AG09309 (cell line): ENCODE results near the gene SYNGR1.
"Not testable (repeated sequence)": the region's sequence is repeated elsewhere in the genome, so short reads cannot be mapped to it uniquely, and the experiment has no call there.

Source experiments
- DNase-seq: peaks from one replicate; pipeline ENCODE4 v3.0.0-alpha.2; 2010; ENCODE audit warnings: low read depth
- H3K4me3 ChIP-seq: 2 replicates; pipeline ENCODE4 v1.5.1; 2011; ENCODE audit warnings: mild to moderate bottlenecking, low read depth, low read length, moderate library complexity; ENCODE audit not compliant: control insufficient read depth
- TF ChIP-seq, protein P1 (sequence below): IDR thresholded peaks from 2 replicates; pipeline ENCODE4 v1.5.1; 2011; ENCODE audit warnings: mild to moderate bottlenecking, low read depth, low read length, inconsistent platforms; ENCODE audit not compliant: insufficient read depth, control insufficient read depth; ENCODE audit errors: missing control alignments

SYNGR1 gene

DNA sequence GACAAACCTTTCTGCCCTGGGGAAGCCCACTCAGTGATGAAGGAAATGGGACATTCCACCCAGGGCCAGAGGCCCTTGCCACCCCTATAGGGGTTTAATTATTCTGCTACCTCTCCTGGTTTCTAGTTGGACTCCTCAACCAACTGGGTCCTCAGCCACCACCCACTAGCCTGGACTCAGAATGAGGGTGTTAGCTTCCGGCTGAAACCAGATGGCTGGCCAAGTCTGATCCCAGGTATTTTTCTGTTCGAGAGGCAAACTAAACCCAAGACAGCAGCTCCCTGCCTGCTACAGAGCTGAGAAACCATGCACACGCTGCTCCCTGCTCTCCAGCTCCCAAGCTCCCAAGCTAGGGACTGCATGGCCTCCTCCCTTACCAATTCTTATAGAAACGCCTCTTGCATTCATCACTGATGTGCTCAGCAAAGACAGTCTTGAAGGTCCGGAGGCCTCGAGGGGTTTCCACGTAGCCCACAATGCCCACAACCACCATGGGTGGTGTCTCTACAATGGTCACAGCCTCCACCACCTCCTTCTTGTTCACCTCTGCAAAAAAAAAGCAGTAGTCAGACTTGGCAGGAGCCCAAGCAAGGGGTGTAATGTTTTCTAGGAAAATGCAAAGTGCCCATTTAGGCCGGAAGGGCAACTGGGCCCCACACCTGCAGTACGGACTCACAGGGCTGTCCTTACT, 32.6 kb upstream of the SYNGR1 start:
- peak overlapping the region; percentile 55 for H3K4me3 ChIP-seq
- TF ChIP-seq, protein P1, sequence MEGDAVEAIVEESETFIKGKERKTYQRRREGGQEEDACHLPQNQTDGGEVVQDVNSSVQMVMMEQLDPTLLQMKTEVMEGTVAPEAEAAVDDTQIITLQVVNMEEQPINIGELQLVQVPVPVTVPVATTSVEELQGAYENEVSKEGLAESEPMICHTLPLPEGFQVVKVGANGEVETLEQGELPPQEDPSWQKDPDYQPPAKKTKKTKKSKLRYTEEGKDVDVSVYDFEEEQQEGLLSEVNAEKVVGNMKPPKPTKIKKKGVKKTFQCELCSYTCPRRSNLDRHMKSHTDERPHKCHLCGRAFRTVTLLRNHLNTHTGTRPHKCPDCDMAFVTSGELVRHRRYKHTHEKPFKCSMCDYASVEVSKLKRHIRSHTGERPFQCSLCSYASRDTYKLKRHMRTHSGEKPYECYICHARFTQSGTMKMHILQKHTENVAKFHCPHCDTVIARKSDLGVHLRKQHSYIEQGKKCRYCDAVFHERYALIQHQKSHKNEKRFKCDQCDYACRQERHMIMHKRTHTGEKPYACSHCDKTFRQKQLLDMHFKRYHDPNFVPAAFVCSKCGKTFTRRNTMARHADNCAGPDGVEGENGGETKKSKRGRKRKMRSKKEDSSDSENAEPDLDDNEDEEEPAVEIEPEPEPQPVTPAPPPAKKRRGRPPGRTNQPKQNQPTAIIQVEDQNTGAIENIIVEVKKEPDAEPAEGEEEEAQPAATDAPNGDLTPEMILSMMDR: no peak

DNA sequence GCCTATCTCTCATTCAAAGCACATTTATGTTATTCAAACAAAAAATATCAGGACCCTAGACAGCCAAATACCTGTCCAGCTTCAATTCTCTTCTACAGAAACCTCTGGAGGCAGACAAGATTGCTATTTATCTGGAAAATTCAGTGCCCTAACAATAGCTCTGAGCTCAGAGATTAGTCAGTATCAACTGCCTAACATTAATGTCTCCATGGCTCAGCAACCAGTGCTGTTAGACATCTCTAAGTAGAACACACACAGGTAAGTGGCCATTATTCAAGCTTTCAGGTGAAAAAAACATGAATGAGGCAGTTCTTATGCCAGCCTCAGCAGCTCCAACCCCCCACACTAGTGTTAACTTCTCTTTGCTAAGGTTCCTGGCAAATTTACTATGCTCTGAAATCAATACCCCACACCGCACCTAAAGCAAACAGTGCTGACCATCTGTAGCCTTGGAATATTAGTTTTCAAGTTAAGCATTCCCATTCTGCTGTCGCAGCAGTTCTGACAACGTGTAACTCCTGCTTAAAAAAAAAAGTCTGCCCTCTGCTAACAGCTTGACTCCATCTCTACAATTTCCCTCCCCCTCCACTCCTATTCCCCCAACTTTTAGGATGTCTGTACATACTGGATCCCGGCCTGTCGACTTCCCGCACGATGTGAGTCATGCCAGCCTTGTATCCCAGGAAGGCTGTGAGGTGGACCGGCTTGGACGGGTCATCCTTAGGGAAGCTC, 31.9 kb upstream of the SYNGR1 start:
- no peak for DNase-seq
- TF ChIP-seq, protein P1: no peak
- H3K4me3 ChIP-seq: peak overlapping the region; percentile 55

More for the DNA sequence above, 32.6 kb upstream of the SYNGR1 start:
- no peak for DNase-seq

DNA sequence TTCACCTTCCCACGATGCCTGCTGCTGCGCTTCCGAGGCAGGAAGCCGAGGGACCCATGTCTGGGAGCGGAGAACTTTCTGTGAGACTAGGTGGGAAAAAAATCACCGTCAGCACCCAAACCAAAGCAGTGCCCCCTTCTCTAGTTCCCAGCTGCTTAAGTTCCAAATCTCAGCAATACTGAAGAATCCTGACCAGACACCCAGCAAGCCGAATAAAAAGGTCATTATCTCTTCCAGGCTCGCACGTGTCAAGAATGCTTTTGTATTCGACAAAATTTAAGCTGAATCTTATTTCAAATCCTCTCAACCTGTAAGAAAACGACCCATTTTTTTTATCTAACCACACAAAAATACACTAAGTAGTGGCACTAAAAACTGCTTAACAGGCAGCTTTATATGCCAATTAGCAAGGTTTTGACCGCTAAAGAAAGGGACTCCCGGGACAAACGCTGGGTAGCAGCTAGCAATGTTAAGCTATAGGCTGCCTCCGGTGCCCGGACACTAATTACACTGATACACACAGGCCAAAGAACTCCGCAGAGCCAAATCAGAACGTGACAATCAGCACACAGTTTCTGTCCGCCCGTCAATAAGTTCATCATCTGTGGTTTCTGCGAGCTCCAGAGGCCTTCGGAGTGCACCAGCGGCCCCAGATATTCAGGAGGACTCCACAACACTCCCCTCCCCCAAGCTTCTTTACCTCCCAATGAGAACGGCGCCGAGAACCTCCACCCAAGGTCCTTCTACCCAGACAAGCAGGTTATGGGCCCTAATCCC, 31.1 kb upstream of the SYNGR1 start:
- TF ChIP-seq, protein P1: no peak
- no peak for DNase-seq
- peak overlapping the region; percentile 55 for H3K4me3 ChIP-seq

DNA sequence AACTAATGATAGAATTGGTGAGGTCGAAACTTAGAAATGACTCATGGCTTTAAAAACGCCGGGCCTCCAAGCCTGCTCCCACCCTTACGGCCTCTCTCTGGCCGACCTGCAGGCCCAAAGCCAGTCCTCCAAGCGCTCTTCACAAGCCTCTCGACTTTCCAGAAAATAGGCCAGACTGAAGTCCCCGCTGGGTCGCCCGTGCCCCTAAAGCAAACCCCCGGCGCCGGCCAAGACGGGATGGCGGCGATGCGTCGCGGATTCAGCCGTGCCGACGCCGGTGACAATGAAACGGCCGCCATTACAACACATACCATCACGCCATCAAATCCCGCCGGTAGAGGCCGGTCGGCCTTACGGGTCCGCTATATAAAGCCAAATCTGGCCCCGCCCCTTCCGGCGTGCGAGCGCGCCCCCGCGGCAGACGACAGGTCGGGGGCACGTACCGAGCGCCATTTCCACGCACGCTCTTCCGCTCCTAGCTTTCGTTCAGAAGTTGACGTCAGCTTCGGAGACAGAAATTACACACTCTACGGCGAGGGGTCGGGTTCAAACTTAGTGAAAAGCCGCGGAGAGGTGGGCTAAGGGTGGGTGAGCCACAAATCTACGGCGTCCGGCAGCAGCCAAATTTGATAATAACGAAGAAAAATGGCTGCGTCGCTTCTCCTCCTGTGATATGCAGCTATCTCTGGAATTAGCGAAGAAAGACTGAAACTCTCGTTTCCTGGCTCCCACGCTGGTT, 30.3 kb upstream of the SYNGR1 start, which contains the start of gene RPL3:
TSS of gene RPL3 (minus strand) at position 340 of the 739 bp plus-strand sequence. CDS start at position 314, 26 bp downstream.
- H3K4me3 ChIP-seq: peak within 1 kb of the TSS; percentile 55
- TF ChIP-seq, protein P1: peak; percentile 11
- DNase-seq: peak; percentile 93

DNA sequence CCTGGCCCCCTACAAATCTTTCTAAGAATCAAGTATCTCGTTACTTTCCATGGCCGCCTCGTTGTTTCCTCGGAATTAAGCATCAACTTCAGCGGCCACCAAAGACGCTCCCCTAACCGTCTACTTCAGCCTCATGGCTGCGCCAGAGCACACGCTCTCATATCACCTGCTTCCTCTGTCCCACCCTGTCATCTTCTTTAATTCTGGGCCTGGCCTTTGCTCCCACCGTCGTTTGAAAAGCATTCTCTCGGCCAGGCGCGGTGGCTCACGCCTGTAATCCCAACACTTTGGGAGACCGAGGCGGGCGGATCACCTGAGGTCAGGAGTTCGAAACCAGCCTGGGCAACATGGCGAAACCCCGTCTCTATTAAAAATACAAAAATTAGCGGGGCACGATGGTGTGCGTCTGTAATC, 29.2 kb upstream of the SYNGR1 start:
- DNase-seq, H3K4me3 ChIP-seq: not testable (repeated sequence)

DNA sequence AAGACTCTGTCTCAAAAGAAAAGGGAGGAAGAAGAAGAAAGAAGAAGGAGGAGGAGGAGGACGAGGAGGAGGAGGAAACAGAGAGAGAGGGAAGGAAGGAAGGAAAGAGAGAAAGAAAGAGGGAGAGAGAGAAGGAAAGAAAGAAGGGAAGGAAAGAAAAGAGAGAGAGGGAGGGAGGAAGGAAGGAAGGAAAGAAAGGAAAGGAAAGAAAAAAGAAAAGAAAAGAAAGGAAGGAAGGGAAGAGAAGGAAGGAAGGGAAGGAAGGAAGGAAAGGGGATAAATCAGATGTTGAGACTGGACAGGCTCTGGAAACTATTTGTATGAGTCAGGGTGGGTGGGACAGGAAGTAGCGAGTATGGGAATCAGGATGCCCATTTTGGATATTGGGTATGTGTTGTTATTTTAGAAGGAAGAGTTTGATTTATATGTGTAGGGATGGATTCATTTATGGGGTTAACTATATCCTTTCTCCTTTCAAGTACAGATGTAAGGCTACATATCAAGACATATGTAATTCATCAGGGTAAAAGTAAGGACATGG, 24.3 kb upstream of the SYNGR1 start:
- no peak for DNase-seq
- H3K4me3 ChIP-seq: no peak overlapping the region
- TF ChIP-seq, protein P1: no peak
